Cardiac fibroblast (primary cell): ENCODE results near the gene NRL.

Experiments used
- DNase-seq, 2 donors: peaks; one replicate each; pipeline versions ENCODE4 v3.0.0 to v3.0.0-alpha.2; 2010; ENCODE audit warnings: low read depth in 2 of 2
- H3K4me3 ChIP-seq, 2 donors: replicated peaks in 1 of 2; 1 replicate in 1 of 2; 2 replicates in 1 of 2; pipeline ENCODE4 v1.5.1; 2011; ENCODE audit warnings: low read depth in 2 of 2, low read length in 2 of 2, mild to moderate bottlenecking in 2 of 2, moderate library complexity in 1 of 2
- TF ChIP-seq, protein P1 (sequence below): IDR thresholded peaks from one replicate; pipeline ENCODE4 v1.5.1; 2011; ENCODE audit warnings: low read depth, mild to moderate bottlenecking, low read length, inconsistent platforms

NRL gene

DNA sequence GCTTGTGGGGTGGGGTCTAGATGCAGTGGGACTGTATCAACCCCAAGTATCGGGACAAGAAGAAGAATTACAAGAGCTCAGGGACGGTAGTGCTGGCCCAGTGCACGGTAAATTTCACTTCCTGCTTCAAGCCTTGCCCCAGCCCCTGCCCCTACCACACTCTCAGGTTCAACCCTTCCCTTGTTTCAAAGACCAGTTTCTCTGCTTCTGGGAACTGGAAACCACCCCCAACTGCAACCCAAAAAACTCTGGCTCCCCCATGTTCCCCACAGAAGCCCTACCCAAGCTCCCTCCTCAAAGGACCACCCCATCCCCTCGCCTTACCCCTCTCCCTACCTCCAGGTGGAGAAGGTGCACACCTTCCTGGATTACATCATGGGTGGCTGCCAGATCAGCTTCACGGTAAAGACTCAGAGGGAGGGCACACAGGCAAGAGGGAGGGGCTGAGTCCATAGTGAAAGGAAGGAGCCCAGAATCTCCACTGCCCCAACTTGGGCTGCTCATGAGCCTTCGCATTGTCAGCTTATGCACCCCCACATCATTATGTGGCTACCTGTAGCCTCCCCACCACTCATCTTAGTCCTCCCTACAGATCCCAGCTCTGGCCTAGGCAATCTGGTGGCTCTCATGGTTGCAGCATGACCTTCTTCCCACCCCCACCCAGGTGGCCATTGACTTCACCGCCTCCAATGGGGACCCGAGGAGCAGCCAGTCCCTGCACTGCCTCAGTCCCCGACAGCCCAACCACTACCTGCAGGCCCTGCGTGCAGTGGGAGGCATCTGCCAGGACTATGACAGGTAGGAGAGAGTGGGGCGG is 39.1 kb downstream of the NRL start:
- H3K4me3 ChIP-seq: no peak overlapping the region
- TF ChIP-seq, protein P1, sequence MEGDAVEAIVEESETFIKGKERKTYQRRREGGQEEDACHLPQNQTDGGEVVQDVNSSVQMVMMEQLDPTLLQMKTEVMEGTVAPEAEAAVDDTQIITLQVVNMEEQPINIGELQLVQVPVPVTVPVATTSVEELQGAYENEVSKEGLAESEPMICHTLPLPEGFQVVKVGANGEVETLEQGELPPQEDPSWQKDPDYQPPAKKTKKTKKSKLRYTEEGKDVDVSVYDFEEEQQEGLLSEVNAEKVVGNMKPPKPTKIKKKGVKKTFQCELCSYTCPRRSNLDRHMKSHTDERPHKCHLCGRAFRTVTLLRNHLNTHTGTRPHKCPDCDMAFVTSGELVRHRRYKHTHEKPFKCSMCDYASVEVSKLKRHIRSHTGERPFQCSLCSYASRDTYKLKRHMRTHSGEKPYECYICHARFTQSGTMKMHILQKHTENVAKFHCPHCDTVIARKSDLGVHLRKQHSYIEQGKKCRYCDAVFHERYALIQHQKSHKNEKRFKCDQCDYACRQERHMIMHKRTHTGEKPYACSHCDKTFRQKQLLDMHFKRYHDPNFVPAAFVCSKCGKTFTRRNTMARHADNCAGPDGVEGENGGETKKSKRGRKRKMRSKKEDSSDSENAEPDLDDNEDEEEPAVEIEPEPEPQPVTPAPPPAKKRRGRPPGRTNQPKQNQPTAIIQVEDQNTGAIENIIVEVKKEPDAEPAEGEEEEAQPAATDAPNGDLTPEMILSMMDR: no peak
- DNase-seq: no peak

DNA sequence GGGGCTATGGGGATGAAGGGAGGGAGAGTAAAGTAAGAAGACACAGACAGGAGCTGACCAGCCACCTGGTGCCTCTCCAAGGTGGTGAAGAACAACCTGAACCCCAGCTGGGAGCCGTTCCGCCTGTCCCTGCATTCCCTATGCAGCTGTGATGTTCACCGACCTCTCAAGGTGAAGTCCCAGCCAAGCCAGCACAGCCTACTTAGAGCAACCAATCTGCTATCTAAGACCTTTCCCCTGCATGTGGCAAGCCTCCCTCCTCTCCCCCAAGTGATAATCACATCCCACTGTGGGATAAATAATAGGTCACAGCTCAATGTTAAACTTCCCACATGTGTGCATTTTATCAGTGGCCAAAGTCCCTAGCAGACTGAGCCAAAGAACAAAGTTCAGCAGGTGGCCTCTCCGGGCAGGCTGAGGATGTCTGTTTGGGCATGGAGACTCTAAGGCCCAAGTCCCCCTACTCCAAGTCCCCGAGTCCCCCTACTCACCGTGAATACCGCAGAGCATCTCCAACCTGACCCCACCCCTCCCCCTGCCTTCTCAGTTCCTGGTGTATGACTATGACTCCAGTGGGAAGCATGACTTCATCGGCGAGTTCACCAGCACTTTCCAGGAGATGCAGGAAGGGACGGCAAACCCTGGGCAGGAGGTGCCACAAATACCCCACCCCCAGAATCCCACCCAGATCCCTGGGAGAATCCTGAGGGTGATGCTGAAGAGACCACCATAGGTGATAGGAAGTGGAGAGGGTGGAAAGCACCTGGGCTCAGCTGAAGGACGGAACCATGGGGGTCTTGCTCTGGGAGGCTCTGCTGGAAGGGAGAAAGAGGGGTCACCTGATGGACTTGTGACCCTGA is 39.9 kb downstream of the NRL start:
- TF ChIP-seq, protein P1: no peak
- DNase-seq: no peak

DNA sequence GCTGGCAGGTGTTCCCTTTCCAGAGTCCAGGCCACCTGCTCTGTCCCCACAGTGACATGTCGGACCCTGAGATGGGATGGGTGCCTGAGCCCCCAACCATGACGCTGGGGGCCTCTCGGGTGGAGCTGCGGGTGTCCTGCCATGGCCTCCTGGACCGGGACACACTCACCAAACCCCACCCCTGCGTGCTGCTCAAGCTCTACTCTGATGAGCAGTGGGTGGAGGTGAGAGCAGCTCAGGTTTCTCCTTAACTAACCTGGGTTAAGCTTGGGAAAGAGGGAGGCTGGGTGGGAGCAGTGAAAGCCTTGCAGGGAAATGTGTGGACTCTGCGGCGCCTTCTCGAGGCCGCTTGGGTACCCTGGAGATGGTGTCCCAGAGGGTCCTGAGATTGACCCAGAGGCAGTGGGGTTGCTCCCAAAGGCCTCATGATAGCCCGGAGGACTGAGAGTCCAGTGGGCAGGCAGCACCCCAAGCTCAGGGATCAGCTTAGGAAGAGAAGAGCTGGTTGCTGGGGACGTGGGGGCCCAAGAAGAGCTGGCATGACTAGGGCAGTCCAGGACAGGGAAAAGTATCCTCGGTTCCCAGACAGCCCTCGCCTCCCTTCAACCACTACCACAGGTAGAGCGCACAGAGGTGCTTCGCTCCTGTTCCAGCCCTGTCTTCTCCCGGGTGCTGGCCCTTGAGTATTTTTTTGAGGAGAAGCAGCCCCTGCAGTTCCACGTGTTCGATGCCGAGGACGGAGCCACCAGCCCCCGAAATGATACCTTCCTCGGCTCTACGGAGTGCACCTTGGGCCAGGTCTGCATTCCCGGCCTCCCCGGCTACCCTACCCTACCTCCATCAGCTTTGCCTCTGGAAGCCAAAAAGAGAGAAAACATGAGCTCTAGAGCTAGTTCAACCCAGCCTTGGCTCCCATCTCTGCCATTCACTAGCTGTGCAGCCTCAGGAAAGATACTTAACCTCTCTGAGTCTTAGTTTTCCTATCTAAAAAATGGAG is 41.6 kb downstream of the NRL start:
- TF ChIP-seq, protein P1: no peak
- no peak for DNase-seq
- no peak overlapping the region for H3K4me3 ChIP-seq

More for the DNA sequence above, 39.9 kb downstream of the NRL start:
- H3K4me3 ChIP-seq: no peak overlapping the region

DNA sequence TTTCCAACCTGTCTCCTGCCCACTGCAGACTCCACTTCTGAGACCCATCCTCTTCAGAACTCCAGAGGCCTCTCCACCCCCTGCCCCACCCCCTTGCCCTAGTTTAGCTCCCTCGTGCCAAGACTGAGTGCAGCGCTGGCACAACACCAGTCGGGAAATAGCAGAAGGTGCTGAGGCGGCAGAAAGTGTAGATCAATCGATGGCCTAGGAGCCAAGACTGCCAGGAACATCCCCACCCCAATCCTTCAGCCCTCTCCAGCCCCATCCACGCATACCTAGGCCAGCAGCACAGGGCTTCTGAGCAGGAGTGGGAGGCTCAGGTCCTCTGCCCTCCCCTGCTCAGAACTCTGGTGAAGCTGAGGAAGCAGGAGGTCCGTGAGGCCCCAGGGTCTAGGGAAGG is 42.3 kb downstream of the NRL start:
- no peak overlapping the region for H3K4me3 ChIP-seq
- TF ChIP-seq, protein P1: no peak
- no peak for DNase-seq

DNA sequence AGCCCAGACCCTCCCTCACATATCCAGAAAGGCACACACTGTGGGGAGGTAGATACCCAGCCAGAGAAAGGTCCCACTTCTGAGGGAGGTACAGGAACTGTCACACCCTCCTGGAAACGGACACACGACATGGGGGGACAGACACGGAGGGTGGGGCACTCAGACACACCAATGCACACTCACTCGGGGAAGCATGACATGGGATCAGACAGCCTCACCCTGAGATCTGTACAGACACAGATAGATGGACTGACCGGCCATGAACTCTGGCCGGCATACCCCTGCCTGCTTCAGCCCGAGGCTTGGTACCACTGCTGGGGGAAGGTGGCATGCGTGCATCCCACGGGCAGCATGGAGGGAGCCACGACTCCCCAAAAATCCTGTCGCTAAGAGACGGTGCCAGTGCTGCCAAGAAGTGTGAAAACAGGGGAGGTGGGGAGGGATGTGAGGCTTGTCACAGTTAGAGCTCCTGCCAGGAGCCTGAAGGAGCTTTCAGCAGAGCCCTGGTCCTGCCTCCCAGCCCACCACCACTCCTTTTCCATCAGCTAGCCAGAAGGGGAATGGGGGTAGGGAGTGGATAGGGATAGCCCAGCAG is 42.8 kb downstream of the NRL start:
- no peak overlapping the region for H3K4me3 ChIP-seq
- no peak for DNase-seq
- TF ChIP-seq, protein P1: no peak

DNA sequence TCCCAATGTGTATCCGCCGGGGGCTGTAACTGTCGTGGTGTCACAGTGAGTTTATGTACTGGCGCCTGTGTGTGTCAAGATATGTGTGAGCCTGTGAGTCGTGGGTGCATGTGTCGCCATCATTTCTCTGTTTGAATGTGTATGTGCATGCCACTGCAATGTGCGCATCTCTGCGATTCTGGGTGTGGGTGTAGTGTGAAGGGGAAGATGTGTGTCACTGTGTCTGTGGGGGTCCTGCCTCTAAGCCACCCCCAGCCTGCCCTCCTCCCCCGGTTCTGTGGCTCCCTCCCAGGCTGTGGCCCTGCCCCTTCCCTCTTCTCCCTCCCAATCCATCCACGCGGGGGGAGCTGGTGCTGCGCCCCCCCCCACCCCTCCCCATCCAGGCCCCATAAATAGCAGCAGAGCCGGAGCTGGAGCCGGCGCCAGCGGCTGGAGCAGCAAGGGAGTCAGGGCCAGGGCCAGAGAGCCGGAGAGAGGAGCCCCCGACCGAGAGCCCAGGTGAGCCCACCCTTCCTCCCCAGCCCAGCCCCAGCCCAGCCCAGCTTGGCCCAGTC is 43.5 kb downstream of the NRL start, which contains the start of gene CPNE6:
CPNE6 (plus strand) TSS at position 419 of the 554 bp plus-strand sequence. CDS start 1,375 bp downstream, outside the sequence.
- H3K4me3 ChIP-seq: no peak within 1 kb of the TSS
- TF ChIP-seq, protein P1: no peak
- DNase-seq: no peak
